ENCODE measurements around the gene ZDHHC7. TPM values are rescaled to one million over a fixed set of nuclear protein-coding genes. Genes with fewer than 3 reads are reported as not detected.

The ZDHHC7 gene
- total RNA-seq, 2 experiments from 2014 or later: 24.6 to 25.1 TPM

DNA sequence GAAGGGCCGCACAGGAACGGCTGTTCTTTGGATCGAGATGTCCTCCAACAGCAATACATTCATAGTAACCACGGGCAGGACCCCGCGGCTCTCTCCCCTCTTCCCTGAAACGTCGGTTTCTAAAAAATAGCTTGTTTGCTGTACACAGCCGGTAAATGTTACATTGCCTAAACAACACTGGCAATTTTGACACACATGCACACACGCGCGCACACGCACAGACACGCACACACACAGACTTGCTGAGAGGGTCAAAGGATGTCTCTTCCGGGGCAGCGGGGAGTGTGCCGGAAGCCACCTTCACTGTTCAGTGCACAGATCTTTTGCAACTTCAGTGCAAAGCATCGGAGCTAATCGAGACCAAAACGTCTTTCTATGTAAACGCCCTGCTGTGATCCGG lies 35.8 kb downstream of the ZDHHC7 start:
- Mint-ChIP-seq H3K4me1 (peaks cover 2% of the 10 kb centered on the region), H3K4me3 (no peak overlapping the region), H3K27me3 (peaks cover 2% of the 10 kb centered on the region), H3K9me3 (no peaks in the 10 kb centered on the region), H3K36me3 (ENCODE audit: low read depth) (peaks cover 25% of the 10 kb centered on the region), H3K27ac (no peak overlapping the region)
- no peak for DNase-seq
- ChIA-PET CTCF (interaction anchor here (2.3 kb wide), 1 partner anchor 221 kb away, joined by 7 read pairs; no protein-coding TSS in a partner anchor), POLR2A (interaction anchor here (2.0 kb wide), 1 partner anchor 221 kb away, joined by 4 read pairs; no protein-coding TSS in a partner anchor)

DNA sequence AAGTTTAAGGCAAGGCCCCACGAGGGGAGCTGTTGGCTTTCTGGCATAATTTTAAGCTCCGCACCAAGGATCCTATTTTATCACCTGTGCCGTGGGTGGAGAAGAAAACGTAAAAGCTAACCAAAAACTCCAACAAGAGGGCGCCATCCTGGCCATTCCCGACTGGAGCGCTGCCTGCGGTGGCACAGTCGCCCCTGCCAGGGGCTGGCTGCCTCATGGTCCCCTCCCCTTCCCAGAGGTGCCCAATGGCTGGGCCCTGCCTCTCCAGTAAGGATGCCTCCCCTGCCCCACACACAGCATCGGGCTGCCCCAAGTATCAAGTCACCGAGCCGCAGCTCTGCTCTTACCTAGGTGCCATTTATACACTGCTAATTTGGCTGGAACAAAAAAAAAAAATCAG lies 36.3 kb downstream of the ZDHHC7 start:
- CTCF ChIA-PET: interaction anchor here (2.3 kb wide), 1 partner anchor 221 kb away, joined by 7 read pairs; no protein-coding TSS in a partner anchor
- POLR2A ChIA-PET: no interaction called here
- Mint-ChIP-seq H3K36me3 (ENCODE audit: low read depth) (peaks cover 25% of the 10 kb centered on the region), H3K9me3 (no peaks in the 10 kb centered on the region), H3K4me3 (no peak overlapping the region), H3K4me1 (peaks cover 4% of the 10 kb centered on the region), H3K27me3 (peaks cover 3% of the 10 kb centered on the region), H3K27ac (no peak overlapping the region)
- DNase-seq: no peak

GRCh38 chr16:84973776-84974523 lies 37.4 kb downstream of the ZDHHC7 start:
- H3K27me3 Mint-ChIP-seq: peaks cover 5% of the 10 kb centered on the region
- ChIA-PET POLR2A (no interaction called here), CTCF (interaction anchor here (1.0 to 5.8 kb wide), 2 partner anchors 83 to 221 kb away, joined by 3 to 92 read pairs; no protein-coding TSS in a partner anchor)
- peaks cover 21% of the 10 kb centered on the region for H3K36me3 Mint-ChIP-seq (ENCODE audit: low read depth)
- H3K27ac Mint-ChIP-seq: no peak overlapping the region
- H3K4me3 Mint-ChIP-seq: no peak overlapping the region
- H3K9me3 Mint-ChIP-seq: no peaks in the 10 kb centered on the region
- peaks cover 4% of the 10 kb centered on the region for H3K4me1 Mint-ChIP-seq
- DNase-seq: no peak

DNA sequence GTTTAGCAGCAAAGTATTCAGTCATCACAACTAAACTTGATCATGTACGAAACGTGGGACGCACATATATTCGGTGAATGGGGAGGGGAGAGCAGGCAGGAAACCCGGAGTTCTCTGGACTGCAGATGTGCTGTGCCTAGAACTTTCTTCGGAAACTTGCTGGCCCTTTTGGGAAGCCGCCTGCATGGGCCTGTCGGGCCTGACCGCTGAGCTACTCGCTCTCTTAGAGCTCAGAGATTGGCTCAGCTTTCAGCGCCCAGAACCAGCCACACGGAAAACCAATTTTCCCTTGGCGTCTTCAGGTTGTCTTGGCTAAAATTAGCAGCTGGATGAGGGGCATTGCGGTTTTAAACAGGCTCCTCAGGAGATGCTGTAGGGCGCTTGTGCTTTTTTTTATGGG lies 38.1 kb downstream of the ZDHHC7 start:
- H3K4me1 Mint-ChIP-seq: peaks cover 4% of the 10 kb centered on the region
- peaks cover 5% of the 10 kb centered on the region for H3K27me3 Mint-ChIP-seq
- POLR2A ChIA-PET: interaction anchor here (1.8 kb wide), 1 partner anchor 219 kb away, joined by 5 read pairs; no protein-coding TSS in a partner anchor

DNA sequence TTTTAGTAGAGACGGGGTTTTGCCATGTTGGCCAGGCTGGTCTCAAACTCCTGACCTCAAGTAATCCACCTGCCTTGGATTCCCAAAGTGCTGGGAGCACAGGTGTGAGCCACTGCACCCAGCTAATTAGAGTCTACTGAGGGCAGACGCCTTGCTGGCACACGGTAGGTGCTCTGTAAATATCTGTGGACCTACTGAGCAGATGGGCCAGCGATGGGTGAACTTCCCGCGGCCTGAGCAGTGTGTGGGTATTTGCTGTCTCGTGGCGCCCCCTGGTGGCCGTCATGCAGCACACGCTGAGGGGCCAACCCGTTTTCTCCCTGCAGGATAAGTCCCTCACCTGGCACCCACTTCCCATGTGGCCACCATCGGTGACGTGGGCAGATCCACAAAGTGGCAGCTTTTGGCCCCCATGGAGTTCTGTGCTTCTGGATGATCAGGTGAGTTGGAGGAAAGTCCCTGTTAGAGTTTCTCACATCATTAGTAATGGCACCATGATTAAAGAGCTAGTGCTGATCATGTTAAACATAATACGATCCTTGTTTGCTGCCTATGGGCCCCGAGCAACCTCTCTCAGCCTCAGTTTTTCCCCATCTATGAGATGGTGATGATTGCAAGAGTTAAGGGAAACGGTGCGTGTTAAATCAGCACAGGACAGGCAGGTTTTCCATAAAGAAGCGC lies 40.7 kb downstream of the ZDHHC7 start:
- H3K27me3 Mint-ChIP-seq: peaks cover 5% of the 10 kb centered on the region
- DNase-seq: peak; percentile 81
- POLR2A ChIA-PET: interaction anchor here (0.7 kb wide), 1 partner anchor 232 kb away, joined by 3 read pairs; no protein-coding TSS in a partner anchor
- H3K9me3 Mint-ChIP-seq: peaks cover 5% of the 10 kb centered on the region
- peaks cover 4% of the 10 kb centered on the region for H3K36me3 Mint-ChIP-seq (ENCODE audit: low read depth)
- CTCF ChIA-PET: interaction anchor here (0.7 to 7.5 kb wide), 24 partner anchors 9 to 241 kb away, joined by 3 to 92 read pairs (median 4); no protein-coding TSS in a partner anchor
- H3K27ac Mint-ChIP-seq: no peak overlapping the region
- peaks cover 4% of the 10 kb centered on the region for H3K4me1 Mint-ChIP-seq
- H3K4me3 Mint-ChIP-seq: no peak overlapping the region

More for the DNA sequence above, 38.1 kb downstream of the ZDHHC7 start:
- Mint-ChIP-seq H3K36me3 (ENCODE audit: low read depth) (peaks cover 21% of the 10 kb centered on the region), H3K27ac (no peak overlapping the region), H3K4me3 (no peak overlapping the region), H3K9me3 (no peaks in the 10 kb centered on the region)
- no peak for DNase-seq
- CTCF ChIA-PET: interaction anchor here (0.9 to 7.5 kb wide), 7 partner anchors 10 to 235 kb away, joined by 3 to 92 read pairs (median 27); no protein-coding TSS in a partner anchor

DNA sequence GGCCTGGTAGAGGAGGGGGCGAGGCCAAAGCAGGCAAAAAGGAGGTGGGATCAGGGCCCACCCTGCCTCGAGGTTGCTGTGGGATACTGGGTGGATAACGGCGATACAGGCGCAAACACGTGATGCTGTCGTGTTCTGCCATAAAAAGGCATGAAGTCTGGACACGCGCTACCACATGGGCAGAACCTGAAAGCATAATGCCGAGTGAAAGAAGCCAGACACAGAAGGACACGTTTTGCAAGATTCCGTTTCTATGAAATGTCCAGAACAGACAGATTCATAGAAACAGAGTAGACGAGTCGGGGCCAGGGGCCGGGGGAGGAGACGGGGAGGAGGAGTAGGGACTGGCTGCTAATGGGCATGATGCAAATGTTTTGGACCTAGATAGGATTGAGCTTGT lies 43.5 kb downstream of the ZDHHC7 start:
- POLR2A ChIA-PET: no interaction called here
- Mint-ChIP-seq H3K9me3 (peaks cover 8% of the 10 kb centered on the region), H3K27ac (no peak overlapping the region), H3K4me1 (peaks cover 4% of the 10 kb centered on the region), H3K27me3 (peaks cover 5% of the 10 kb centered on the region), H3K36me3 (ENCODE audit: low read depth) (no peaks in the 10 kb centered on the region), H3K4me3 (no peak overlapping the region)
- DNase-seq: no peak
- CTCF ChIA-PET: interaction anchor here (0.6 to 7.5 kb wide), 4 partner anchors 15 to 477 kb away, joined by 3 to 92 read pairs (median 53); no protein-coding TSS in a partner anchor

GRCh38 chr16:84965428-84966415 lies 45.6 kb downstream of the ZDHHC7 start:
- DNase-seq: no peak
- no peak overlapping the region for H3K27ac Mint-ChIP-seq
- peaks cover 5% of the 10 kb centered on the region for H3K27me3 Mint-ChIP-seq
- H3K4me3 Mint-ChIP-seq: no peak overlapping the region
- peaks cover 4% of the 10 kb centered on the region for H3K4me1 Mint-ChIP-seq
- CTCF ChIA-PET: interaction anchor here (1.2 to 7.5 kb wide), 3 partner anchors 12 to 228 kb away, joined by 5 to 46 read pairs (median 5); no protein-coding TSS in a partner anchor
- no peaks in the 10 kb centered on the region for H3K36me3 Mint-ChIP-seq (ENCODE audit: low read depth)
- peaks cover 8% of the 10 kb centered on the region for H3K9me3 Mint-ChIP-seq
- POLR2A ChIA-PET: no interaction called here

DNA sequence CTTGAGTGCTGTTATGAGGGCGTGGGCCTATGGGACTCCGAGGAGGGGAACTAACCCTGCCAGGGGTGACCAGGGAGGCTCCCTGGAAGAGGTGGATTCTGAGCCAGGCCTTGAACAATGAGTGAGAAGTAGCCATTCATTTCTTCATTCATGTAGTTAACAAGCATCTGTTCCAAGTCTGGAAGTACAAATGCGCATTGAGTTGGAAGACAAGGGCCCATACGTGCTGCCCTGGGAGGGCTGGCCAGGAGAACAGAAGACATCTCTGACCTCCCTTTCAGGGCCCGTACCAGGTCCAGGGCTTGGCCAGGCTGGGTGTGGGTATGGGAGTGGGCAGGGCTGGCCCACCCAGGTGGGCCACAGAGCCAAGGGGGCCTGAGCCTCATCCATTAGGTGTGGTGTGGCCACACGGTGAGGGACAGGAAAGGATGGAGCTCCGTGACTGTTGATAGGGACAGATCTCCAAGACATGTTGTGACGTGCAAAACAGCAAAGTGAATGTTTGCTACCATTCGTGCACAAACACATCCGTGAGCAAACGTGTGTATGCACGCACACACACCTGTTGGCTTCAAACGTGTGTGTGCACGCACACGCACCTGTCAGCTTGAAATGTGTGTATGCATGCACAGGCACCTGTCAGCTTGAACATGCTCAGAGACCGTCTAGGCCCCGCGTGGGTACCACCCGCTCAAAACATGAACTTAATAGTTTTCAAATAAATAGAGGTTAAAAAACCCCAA lies 46.8 kb downstream of the ZDHHC7 start:
- Mint-ChIP-seq H3K9me3 (peaks cover 8% of the 10 kb centered on the region), H3K36me3 (ENCODE audit: low read depth) (no peaks in the 10 kb centered on the region), H3K27me3 (peaks cover 7% of the 10 kb centered on the region), H3K4me1 (no peaks in the 10 kb centered on the region), H3K27ac (no peak overlapping the region), H3K4me3 (no peak overlapping the region)
- CTCF ChIA-PET: no interaction called here
- POLR2A ChIA-PET: no interaction called here
- no peak for DNase-seq

- ChIA-PET POLR2A (no interaction called here), CTCF (interaction anchor here (0.6 to 2.4 kb wide), 4 partner anchors 8 to 225 kb away, joined by 3 to 6 read pairs (median 6); no protein-coding TSS in a partner anchor)
- H3K27ac Mint-ChIP-seq: no peak overlapping the region
- no peak overlapping the region for H3K4me3 Mint-ChIP-seq
- H3K36me3 Mint-ChIP-seq (ENCODE audit: low read depth): no peaks in the 10 kb centered on the region
- H3K9me3 Mint-ChIP-seq: peaks cover 8% of the 10 kb centered on the region
- peaks cover 5% of the 10 kb centered on the region for H3K27me3 Mint-ChIP-seq
- H3K4me1 Mint-ChIP-seq: no peaks in the 10 kb centered on the region
- no peak for DNase-seq
Measured at GRCh38 chr16:84963066-84963465, 48.3 kb downstream of the ZDHHC7 start.

- H3K27me3 Mint-ChIP-seq: peaks cover 5% of the 10 kb centered on the region
- H3K27ac Mint-ChIP-seq: no peak overlapping the region
- POLR2A ChIA-PET: no interaction called here
- H3K4me3 Mint-ChIP-seq: no peak overlapping the region
- CTCF ChIA-PET: interaction anchor here (2.4 kb wide), 1 partner anchor 11 kb away, joined by 6 read pairs; no protein-coding TSS in a partner anchor
- H3K4me1 Mint-ChIP-seq: no peaks in the 10 kb centered on the region
- H3K36me3 Mint-ChIP-seq (ENCODE audit: low read depth): no peaks in the 10 kb centered on the region
- peaks cover 6% of the 10 kb centered on the region for H3K9me3 Mint-ChIP-seq
- DNase-seq: no peak
Measured at GRCh38 chr16:84960942-84961341, 50.4 kb downstream of the ZDHHC7 start.

- Mint-ChIP-seq H3K36me3 (ENCODE audit: low read depth) (no peaks in the 10 kb centered on the region), H3K27me3 (peaks cover 5% of the 10 kb centered on the region), H3K9me3 (no peaks in the 10 kb centered on the region), H3K4me3 (no peak overlapping the region), H3K4me1 (no peaks in the 10 kb centered on the region), H3K27ac (no peak overlapping the region)
- POLR2A ChIA-PET: no interaction called here
- CTCF ChIA-PET: no interaction called here
- DNase-seq: no peak
Measured at GRCh38 chr16:84959784-84960417, 51.4 kb downstream of the ZDHHC7 start.
